GM12878 (cell line): ENCODE results near the gene BUB1. TPM values are rescaled to one million over a fixed set of nuclear protein-coding genes. Genes with fewer than 3 reads are reported as not detected.

Experiments used
- ATAC-seq: fragments of 200-7000 bp; cut with Tn5 transposase; 3 replicates; pipeline ENCODE4 v1.9.1; 2020; ENCODE audit warnings: mild to moderate bottlenecking, moderate library complexity
- BruUV-seq: library from RNA; stranded (reverse); fragments of 400-500 nt; replicated peaks from 2 replicates; lab custom pipeline; 2021; lab: Mats Ljungman, UMichigan
- CTCF ChIA-PET: fragments of 300-600 bp; sonication (Branson Sonifier 250); formaldehyde crosslinking; extraction: SDS; loops from one replicate; lab custom pipeline; 2021; ENCODE audit warnings: inconsistent platforms; lab: Yijun Ruan, JAX
- POLR2A ChIA-PET: fragments of 350-600 bp; formaldehyde crosslinking; extraction: SDS; loops from one replicate; lab custom pipeline; 2021; ENCODE audit warnings: inconsistent platforms; lab: Charles Lee
- RAD21 ChIA-PET: fragments of 300-600 bp; sonication (Branson Sonifier 250); formaldehyde crosslinking; loops from one replicate; lab custom pipeline; 2023; ENCODE audit warnings: antibody characterized with exemption; ENCODE audit not compliant: unreplicated experiment; lab: Charles Lee
- SMC1A ChIA-PET: fragments of 300-600 bp; sonication (Branson Sonifier 250); formaldehyde crosslinking; loops from one replicate; lab custom pipeline; 2023; ENCODE audit not compliant: unreplicated experiment, uncharacterized antibody; lab: Charles Lee
- DNase-seq: peaks from one replicate; pipeline ENCODE4 v3.0.0-alpha.2; 2011; ENCODE audit warnings: low read depth, low spot score
- FAIRE-seq: peaks from 3 replicates; lab custom pipeline; 2011; peaks lifted over from hg19 to GRCh38; lab: Jason Lieb, UNC
- H2AFZ ChIP-seq: 2 replicates; pipeline ENCODE4 v1.6.0; 2011; ENCODE audit warnings: low read depth, low read length, control low read depth; ENCODE audit not compliant: control insufficient read depth
- H3K27ac ChIP-seq: 2 replicates; pipeline ENCODE4 v1.5.1; 2011; ENCODE audit warnings: control low read depth; ENCODE audit not compliant: control insufficient read depth, insufficient read depth
- H3K27me3 ChIP-seq, 2 experiments: replicated peaks in 1 of 2; 2 replicates each; pipeline versions ENCODE4 v1.6.0 to v1.6.1; 2011; ENCODE audit warnings: low read length in 1 of 2; ENCODE audit not compliant: control insufficient read depth in 2 of 2, insufficient read depth in 2 of 2
- H3K36me3 ChIP-seq, 2 experiments: 2 replicates each; pipeline ENCODE4 v1.5.1; 2011; ENCODE audit warnings: low read length in 1 of 2; ENCODE audit not compliant: control insufficient read depth in 2 of 2, insufficient read depth in 2 of 2
- H3K4me1 ChIP-seq: 2 replicates; pipeline ENCODE4 v1.6.1; 2011; ENCODE audit warnings: mild to moderate bottlenecking, low read length, moderate library complexity, mixed read lengths; ENCODE audit not compliant: control insufficient read depth, insufficient read depth
- H3K4me2 ChIP-seq: 2 replicates; pipeline ENCODE4 v1.6.0; 2011; ENCODE audit warnings: control low read depth; ENCODE audit not compliant: control insufficient read depth, insufficient read depth
- H3K4me3 ChIP-seq: fragments of 200-600 bp; sonication (generic); 2 replicates; pipeline ENCODE4 v1.5.1; 2016
- H3K79me2 ChIP-seq: 2 replicates; pipeline ENCODE4 v1.6.0; 2011; ENCODE audit warnings: low read length; ENCODE audit not compliant: control insufficient read depth, insufficient read depth
- H3K9ac ChIP-seq: 2 replicates; pipeline ENCODE4 v1.8.0; 2011; ENCODE audit warnings: low read length, control low read depth, mixed read lengths; ENCODE audit not compliant: control insufficient read depth, insufficient read depth
- H3K9me3 ChIP-seq: replicated peaks from 3 replicates; pipeline ENCODE4 v1.5.1; 2011; ENCODE audit warnings: mild to moderate bottlenecking, low read length; ENCODE audit not compliant: control insufficient read depth, insufficient read depth
- H4K20me1 ChIP-seq: 2 replicates; pipeline ENCODE4 v1.6.0; 2011; ENCODE audit not compliant: control insufficient read depth, insufficient read depth
- CBFB ChIP-seq: IDR thresholded peaks from 2 replicates; pipeline ENCODE4 v1.6.1; 2016; ENCODE audit warnings: antibody characterized with exemption, low read depth
- CREM ChIP-seq: IDR thresholded peaks from 2 replicates; pipeline ENCODE4 v1.6.1; 2014; ENCODE audit warnings: antibody characterized with exemption, low read depth
- DPF2 ChIP-seq: fragments of 450-650 bp; IDR thresholded peaks from 2 replicates; pipeline ENCODE4 v1.6.1; 2017; ENCODE audit warnings: mild to moderate bottlenecking
- E2F8 ChIP-seq: fragments of 450-650 bp; IDR thresholded peaks from 2 replicates; pipeline ENCODE4 v1.6.1; 2018; ENCODE audit warnings: mild to moderate bottlenecking, low read depth, moderate library complexity; ENCODE audit not compliant: partially characterized antibody
- EZH2 ChIP-seq: IDR thresholded peaks from 2 replicates; pipeline ENCODE4 v1.6.1; 2012; ENCODE audit warnings: low read depth, mild to moderate bottlenecking, control low read depth, inconsistent platforms, low read length, borderline replicate concordance; ENCODE audit not compliant: control insufficient read depth
- GABPA ChIP-seq: IDR thresholded peaks from 2 replicates; pipeline ENCODE4 v1.6.1; 2014; ENCODE audit warnings: antibody characterized with exemption, low read depth, mild to moderate bottlenecking, inconsistent platforms
- GATAD2B ChIP-seq: fragments of 450-650 bp; conservative IDR thresholded peaks from 2 replicates; pipeline ENCODE4 v1.6.1; 2017; ENCODE audit warnings: low read depth, mild to moderate bottlenecking, moderate library complexity
- HCFC1 ChIP-seq: fragments of 150-350 bp; IDR thresholded peaks from 2 replicates; pipeline ENCODE4 v1.6.1; 2014; ENCODE audit warnings: low read length
- HDGF ChIP-seq: fragments of 450-650 bp; IDR thresholded peaks from 2 replicates; pipeline ENCODE4 v1.6.1; 2016; ENCODE audit warnings: antibody characterized with exemption
- KLF5 ChIP-seq: fragments of 450-650 bp; IDR thresholded peaks from 2 replicates; pipeline ENCODE4 v1.6.1; 2014; ENCODE audit warnings: mild to moderate bottlenecking; ENCODE audit not compliant: partially characterized antibody
- MXI1 ChIP-seq: fragments of 150-350 bp; IDR thresholded peaks from 2 replicates; pipeline ENCODE4 v1.6.1; 2011; ENCODE audit warnings: low read depth, mild to moderate bottlenecking, inconsistent platforms, low read length, improper control_type of control experiment
- NFYB ChIP-seq: IDR thresholded peaks from 2 replicates; pipeline ENCODE4 v1.6.1; 2011; ENCODE audit warnings: low read depth, mild to moderate bottlenecking, low read length, improper control_type of control experiment, moderate library complexity; ENCODE audit not compliant: insufficient read depth
- PAX5 ChIP-seq: IDR thresholded peaks from 2 replicates; pipeline ENCODE4 v1.6.1; 2011; ENCODE audit warnings: low read depth, low read length, borderline replicate concordance
- RB1 ChIP-seq: fragments of 450-650 bp; formaldehyde crosslinking; IDR thresholded peaks from 2 replicates; pipeline ENCODE4 v1.6.1; 2017; ENCODE audit warnings: mild to moderate bottlenecking, borderline replicate concordance
- RELA ChIP-seq: fragments of 450-650 bp; IDR thresholded peaks from 2 replicates; pipeline ENCODE4 v1.8.0; 2014; ENCODE audit warnings: borderline replicate concordance; ENCODE audit not compliant: partially characterized antibody
- RFX5 ChIP-seq: IDR thresholded peaks from 2 replicates; pipeline ENCODE4 v1.6.1; 2011; ENCODE audit warnings: low read depth, low read length, improper control_type of control experiment
- SMAD5 ChIP-seq: IDR thresholded peaks from 2 replicates; pipeline ENCODE4 v1.6.1; 2016; ENCODE audit warnings: antibody characterized with exemption, low read depth
- ZBED1 ChIP-seq: IDR thresholded peaks from 2 replicates; pipeline ENCODE4 v1.6.1; 2016; ENCODE audit warnings: borderline replicate concordance
- WGBS: methylation state at CpG from one replicate; pipeline ENCODE4 v1.1.6; 2016; ENCODE audit warnings: low lambda C conversion rate; ENCODE audit not compliant: insufficient replicate concordance, insufficient coverage; ENCODE audit errors: missing lambda C conversion rate; 5-methylcytosine and 5-hydroxymethylcytosine counted together
- in situ Hi-C: fragments of 300-500 bp; cut with MboI; formaldehyde crosslinking; loops from 9 replicates; pipeline ENCODE4 v1.14.3; 2018; ENCODE audit warnings: mixed read lengths
- intact Hi-C: fragments of 100-400 bp; cut with micrococcal nuclease; formaldehyde crosslinking; loops from one replicate; pipeline ENCODE4 v1.14.2; 2022; ENCODE audit not compliant: unreplicated experiment
- polyA plus RNA-seq, 11 experiments: library from polyadenylated mRNA; depleted of rRNA in 4 of 11; unstranded in 6 of 11; stranded (reverse) in 5 of 11; fragments of >200 nt; fragmentation: Nextera tagmentation in 4 of 11; fragmentation: Illumina TruSeq in 1 of 11; extraction: Ambion mirVana in 4 of 11; extraction: Trizol in 1 of 11; gene quantifications; 1 replicate in 1 of 11; 2 replicates in 10 of 11; pipeline versions ENCODE4 v1.2.1 to v1.2.3, GENCODE V29; 2011 to 2016; ENCODE audit warnings: inconsistent platforms in 2 of 11, missing spikeins in 2 of 11, low read depth in 1 of 11
- total RNA-seq, 4 experiments: library from RNA; depleted of rRNA in 3 of 4; stranded (reverse); fragments of >200 nt in 3 of 4; fragmentation: Illumina TruSeq in 1 of 4; extraction: Trizol in 1 of 4; gene quantifications; 2 replicates each; pipeline versions ENCODE4 v1.2.1 to v1.2.3, GENCODE V29; 2013 to 2021

Gene BUB1
- total and polyA plus RNA-seq, 10 of the 15 experiments (the other 5 are each of a cell fraction or from before 2014, with no cell fraction given) = 52.4 to 142 (median 88.9) TPM

- WGBS = 100% methylated on average over 2 of the region's 2 CpGs
Measured at GRCh38 chr2:110664135-110664534, 13.7 kb downstream of the BUB1 start.

GRCh38 chr2:110662560-110662959, 15.3 kb downstream of the BUB1 start:
- BruUV-seq = no TSS peak
- Histone ChIP-seq H4K20me1 (no peaks in the 10 kb centered on the region), H2AFZ (no peak overlapping the region), H3K79me2 (peaks cover 6% of the 10 kb centered on the region), H3K27me3 (no peaks in the 10 kb centered on the region), H3K4me2 (no peak overlapping the region), H3K9ac (no peak overlapping the region), H3K9me3 (no peaks in the 10 kb centered on the region), H3K36me3 (peaks cover 6 to 37% of the 10 kb centered on the region in 2 experiments), H3K4me1 (no peaks in the 10 kb centered on the region), H3K27ac (no peak overlapping the region), H3K4me3 (no peak overlapping the region)
- FAIRE-seq (no peak), ATAC-seq (no peak), DNase-seq (no peak)
- ChIA-PET CTCF (interaction anchor here (0.8 to 1.5 kb wide), 3 partner anchors 9 to 20 kb away, joined by 3 to 5 read pairs (median 5); no protein-coding TSS in a partner anchor), SMC1A (interaction anchor here (1.0 to 3.6 kb wide), 5 partner anchors 13 to 93 kb away, joined by 3 to 26 read pairs (median 3); partner anchors contain the start of gene BUB1), RAD21 (interaction anchor here (0.7 to 1.2 kb wide), 2 partner anchors 12 to 93 kb away, joined by 3 read pairs; no protein-coding TSS in a partner anchor), POLR2A (no interaction called here)
- TF ChIP-seq E2F8 = no peak
- TF ChIP-seq HDGF = no peak
- TF ChIP-seq EZH2 = no peak
- no peak for TF ChIP-seq CBFB
- no peak for TF ChIP-seq RELA
- TF ChIP-seq DPF2 = no peak
- no peak for TF ChIP-seq SMAD5
- no peak for TF ChIP-seq HCFC1
- TF ChIP-seq MXI1 = no peak
- no peak for TF ChIP-seq RB1
- TF ChIP-seq RFX5 = no peak
- no peak for TF ChIP-seq GABPA
- no peak for TF ChIP-seq KLF5
- TF ChIP-seq GATAD2B = no peak
- TF ChIP-seq PAX5 = no peak
- in situ Hi-C loops = no loop called here
- 97% methylated on average over 2 of the region's 2 CpGs for WGBS
- intact Hi-C loops = no loop called here

More at GRCh38 chr2:110664135-110664534, 13.7 kb downstream of the BUB1 start:
- ChIA-PET RAD21 (no interaction called here), POLR2A (interaction anchor here (0.7 kb wide), 1 partner anchor 438 kb away, joined by 5 read pairs; no protein-coding TSS in a partner anchor), SMC1A (no interaction called here), CTCF (interaction anchor here (1.1 to 6.6 kb wide), 2 partner anchors 91 kb away, joined by 3 to 25 read pairs; no protein-coding TSS in a partner anchor)
- H3K9me3 ChIP-seq = no peaks in the 10 kb centered on the region
- H3K79me2 ChIP-seq = peaks cover 6% of the 10 kb centered on the region
- DNase-seq = no peak
- no peak overlapping the region for H3K4me3 ChIP-seq
- H4K20me1 ChIP-seq = no peaks in the 10 kb centered on the region
- H3K27ac ChIP-seq = no peak overlapping the region
- no peaks in the 10 kb centered on the region; the same call in 1 of the 2 replicates for H3K4me1 ChIP-seq
- in situ Hi-C loops (no loop called here), intact Hi-C loops (no loop called here)
- FAIRE-seq = no peak
- BruUV-seq = no TSS peak
- no peak overlapping the region for H3K4me2 ChIP-seq
- H3K36me3 ChIP-seq = peaks cover 11 to 32% of the 10 kb centered on the region in 2 experiments
- no peak for ATAC-seq
- no peak overlapping the region for H2AFZ ChIP-seq
- TF ChIP-seq NFYB = no peak
- no peak for TF ChIP-seq CREM
- TF ChIP-seq ZBED1 = no peak
- H3K9ac ChIP-seq = no peak overlapping the region
- H3K27me3 ChIP-seq = no peaks in the 10 kb centered on the region
